Breast epithelium (tissue), 4 donors: Measurements from ENCODE around the gene IFIT1B. TPM values are rescaled to one million over a fixed set of nuclear protein-coding genes. Genes with fewer than 3 reads are reported as not detected.

Experiments used
- DNase-seq, 2 donors: peaks; one replicate each; pipeline ENCODE4 v3.0.0-alpha.2; 2019; ENCODE audit warnings: low spot score in 2 of 2
- H3K27ac ChIP-seq, 2 donors: fragments of 200-600 bp; sonication (generic) in 1 of 2; one replicate each; pipeline ENCODE4 v1.5.1; 2016 to 2019; ENCODE audit warnings: mild to moderate bottlenecking in 1 of 2
- H3K27me3 ChIP-seq, 2 donors: fragments of 200-600 bp; sonication (generic) in 1 of 2; one replicate each; pipeline versions ENCODE4 v1.5.1 to v1.6.0; 2017 to 2019; ENCODE audit warnings: control low read depth in 1 of 2, mild to moderate bottlenecking in 1 of 2
- H3K36me3 ChIP-seq: fragments of 200-600 bp; one replicate; pipeline ENCODE4 v1.5.1; 2019
- H3K4me1 ChIP-seq, 2 donors: fragments of 200-600 bp; sonication (generic); one replicate each; pipeline ENCODE4 v1.5.1; 2016 to 2019; ENCODE audit warnings: control low read depth in 1 of 2
- H3K4me3 ChIP-seq, 3 donors: fragments of 200-600 bp; sonication (generic); 1 replicate in 2 of 3; 2 replicates in 1 of 3; pipeline ENCODE4 v1.5.1; 2016 to 2019; ENCODE audit warnings: mild to moderate bottlenecking in 3 of 3, moderate library complexity in 2 of 3
- H3K9me3 ChIP-seq, 2 donors: fragments of 200-600 bp; sonication (generic) in 1 of 2; one replicate each; pipeline ENCODE4 v1.5.1; 2016 to 2019; ENCODE audit warnings: control low read depth in 1 of 2
- POLR2A ChIP-seq: fragments of 450-650 bp; IDR thresholded peaks from one replicate; pipeline ENCODE4 v1.6.1; 2016; ENCODE audit warnings: antibody characterized with exemption, mild to moderate bottlenecking, moderate library complexity
- POLR2AphosphoS5 ChIP-seq, 3 donors: sonication (generic); formaldehyde crosslinking; IDR thresholded peaks; one replicate each; pipeline ENCODE4 v1.6.1; 2017; ENCODE audit warnings: antibody characterized with exemption in 3 of 3
- intact Hi-C: fragments of 100-400 bp; cut with DNase I; formaldehyde crosslinking; loops from one replicate; pipeline ENCODE4 v1.15.1; 2023; ENCODE audit warnings: low total_unique reads
- total RNA-seq, 3 donors: library from RNA; depleted of rRNA; stranded (reverse); fragments of >200 nt; gene quantifications; one replicate each; pipeline ENCODE4 v1.1.0, GENCODE V29; 2016
- TF ChIP-seq, protein P1 (sequence below), 3 donors: fragments of 450-650 bp; IDR thresholded peaks; one replicate each; pipeline ENCODE4 v1.5.1; 2016 to 2017; ENCODE audit warnings: antibody characterized with exemption in 3 of 3, mild to moderate bottlenecking in 3 of 3, moderate library complexity in 3 of 3

Gene IFIT1B
- total RNA-seq, 3 donors from 2014 or later, result not detected

DNA sequence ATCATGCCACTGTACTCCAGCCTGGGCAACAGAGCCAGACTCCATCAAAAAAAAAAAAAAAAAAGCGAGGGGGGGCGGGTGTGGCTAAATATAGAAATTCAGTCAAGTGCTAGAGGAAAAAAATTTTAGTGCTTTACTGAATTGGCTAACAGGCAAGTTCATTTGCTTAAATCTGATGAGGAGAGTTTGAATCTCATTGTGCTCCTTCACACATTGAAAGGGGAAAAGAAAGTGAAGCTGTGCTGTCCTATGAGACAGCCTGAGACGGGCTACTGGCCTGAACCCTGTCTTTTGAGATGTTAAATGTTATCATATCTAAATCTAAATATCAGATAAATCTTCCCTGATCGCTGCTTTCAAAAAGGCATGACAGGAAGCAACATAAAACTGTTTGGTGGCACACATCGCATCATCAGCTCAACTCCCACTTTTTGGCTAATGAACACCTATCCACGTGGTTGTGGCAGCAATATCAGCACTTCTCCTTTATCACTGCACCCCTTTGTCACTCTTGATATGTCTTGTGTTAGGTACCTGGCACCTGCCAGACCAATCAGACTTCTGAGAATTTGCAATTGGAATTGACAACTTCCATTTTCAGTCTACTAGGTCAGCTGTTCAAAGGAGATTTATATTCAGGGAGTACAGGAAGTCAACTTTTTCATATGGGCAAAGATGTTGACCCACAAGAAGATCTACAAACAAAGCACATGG is 14.0 kb upstream of the IFIT1B start:
- H3K36me3 ChIP-seq, result no peaks in the 10 kb centered on the region
- no peaks in the 10 kb centered on the region for H3K9me3 ChIP-seq
- no peak for TF ChIP-seq POLR2A
- TF ChIP-seq, protein P1, sequence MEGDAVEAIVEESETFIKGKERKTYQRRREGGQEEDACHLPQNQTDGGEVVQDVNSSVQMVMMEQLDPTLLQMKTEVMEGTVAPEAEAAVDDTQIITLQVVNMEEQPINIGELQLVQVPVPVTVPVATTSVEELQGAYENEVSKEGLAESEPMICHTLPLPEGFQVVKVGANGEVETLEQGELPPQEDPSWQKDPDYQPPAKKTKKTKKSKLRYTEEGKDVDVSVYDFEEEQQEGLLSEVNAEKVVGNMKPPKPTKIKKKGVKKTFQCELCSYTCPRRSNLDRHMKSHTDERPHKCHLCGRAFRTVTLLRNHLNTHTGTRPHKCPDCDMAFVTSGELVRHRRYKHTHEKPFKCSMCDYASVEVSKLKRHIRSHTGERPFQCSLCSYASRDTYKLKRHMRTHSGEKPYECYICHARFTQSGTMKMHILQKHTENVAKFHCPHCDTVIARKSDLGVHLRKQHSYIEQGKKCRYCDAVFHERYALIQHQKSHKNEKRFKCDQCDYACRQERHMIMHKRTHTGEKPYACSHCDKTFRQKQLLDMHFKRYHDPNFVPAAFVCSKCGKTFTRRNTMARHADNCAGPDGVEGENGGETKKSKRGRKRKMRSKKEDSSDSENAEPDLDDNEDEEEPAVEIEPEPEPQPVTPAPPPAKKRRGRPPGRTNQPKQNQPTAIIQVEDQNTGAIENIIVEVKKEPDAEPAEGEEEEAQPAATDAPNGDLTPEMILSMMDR (IDR thresholded peaks at IDR 0.05), result no peak
- TF ChIP-seq POLR2AphosphoS5 (IDR thresholded peaks at IDR 0.05), result no peak
- intact Hi-C loops, result no loop called here
- no peak overlapping the region for H3K27ac ChIP-seq
- no peak for DNase-seq
- H3K27me3 ChIP-seq, result no peaks in the 10 kb centered on the region
- H3K4me1 ChIP-seq, result no peaks in the 10 kb centered on the region
- H3K4me3 ChIP-seq, result no peak overlapping the region

GRCh38 chr10:89364531-89364930 is 13.3 kb upstream of the IFIT1B start:
- H3K4me1 ChIP-seq, result no peaks in the 10 kb centered on the region
- H3K27me3 ChIP-seq, result no peaks in the 10 kb centered on the region
- H3K27ac ChIP-seq, result no peak overlapping the region
- no peak for DNase-seq
- H3K4me3 ChIP-seq, result no peak overlapping the region
- H3K36me3 ChIP-seq, result no peaks in the 10 kb centered on the region
- intact Hi-C loops, result no loop called here
- no peaks in the 10 kb centered on the region for H3K9me3 ChIP-seq
- TF ChIP-seq, protein P1 (IDR thresholded peaks at IDR 0.05), result no peak
- no peak for TF ChIP-seq POLR2A
- no peak for TF ChIP-seq POLR2AphosphoS5 (IDR thresholded peaks at IDR 0.05)

GRCh38 chr10:89367529-89367928 is 10.3 kb upstream of the IFIT1B start:
- Histone ChIP-seq H3K27me3 (no peaks in the 10 kb centered on the region), H3K36me3 (no peaks in the 10 kb centered on the region), H3K4me1 (no peaks in the 10 kb centered on the region), H3K27ac (no peak overlapping the region), H3K9me3 (no peaks in the 10 kb centered on the region), H3K4me3 (no peak overlapping the region)
- TF ChIP-seq POLR2A (no peak), POLR2AphosphoS5 (IDR thresholded peaks at IDR 0.05) (no peak)
- TF ChIP-seq, protein P1 (IDR thresholded peaks at IDR 0.05), result no peak
- no peak for DNase-seq
- intact Hi-C loops, result no loop called here

GRCh38 chr10:89368129-89368528 is 9.7 kb upstream of the IFIT1B start:
- Histone ChIP-seq H3K4me1 (no peaks in the 10 kb centered on the region), H3K9me3 (no peaks in the 10 kb centered on the region), H3K27me3 (no peaks in the 10 kb centered on the region), H3K4me3 (no peak overlapping the region), H3K27ac (no peak overlapping the region), H3K36me3 (no peaks in the 10 kb centered on the region)
- intact Hi-C loops, result no loop called here
- DNase-seq, result no peak
- no peak for TF ChIP-seq POLR2AphosphoS5 (IDR thresholded peaks at IDR 0.05)
- TF ChIP-seq, protein P1 (IDR thresholded peaks at IDR 0.05), result no peak

DNA sequence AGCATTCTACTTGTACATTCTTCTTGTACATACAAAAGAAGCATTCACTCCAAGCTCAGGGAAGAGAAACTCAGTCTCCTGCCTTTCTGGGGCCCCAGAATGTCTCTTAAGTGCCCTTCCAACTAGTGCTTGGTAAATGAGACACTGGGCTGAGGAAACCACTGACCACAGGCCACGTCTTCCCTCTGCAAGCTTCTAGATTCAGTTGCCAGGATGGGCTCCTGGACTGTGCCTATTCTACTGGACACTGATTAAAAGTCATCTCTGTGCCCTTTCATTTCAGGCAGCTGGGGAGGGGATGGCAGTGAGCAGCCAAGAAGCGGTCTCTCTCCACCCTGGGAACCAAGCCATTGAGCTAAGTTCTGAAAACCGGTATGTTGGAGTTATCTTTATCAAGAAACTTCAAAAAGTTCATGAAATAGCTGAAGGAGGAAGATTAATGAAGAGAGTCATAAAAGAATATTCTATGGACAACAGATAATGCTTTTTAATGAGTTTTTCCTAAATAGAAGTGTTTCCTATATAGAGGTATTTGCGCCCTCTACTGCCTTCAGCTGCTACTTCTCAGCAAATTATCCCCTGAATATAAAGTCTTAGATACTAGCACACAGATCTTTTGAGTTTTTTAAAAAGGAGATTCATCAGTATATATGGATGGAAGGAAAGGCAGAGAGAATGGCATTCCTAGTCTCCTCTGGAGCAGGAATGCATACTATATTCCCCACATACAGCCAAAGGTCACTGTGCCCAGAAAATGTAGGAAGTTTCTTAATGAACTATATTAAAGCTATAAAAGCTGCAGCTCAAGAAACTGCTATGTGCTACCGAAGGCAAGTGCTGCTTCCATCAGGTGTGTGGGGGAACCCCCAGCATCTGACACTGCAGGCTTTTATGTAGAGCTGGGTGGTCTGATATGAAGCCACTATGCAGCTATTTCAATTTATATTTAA is 8.4 kb upstream of the IFIT1B start:
- intact Hi-C loops, result no loop called here
- no peaks in the 10 kb centered on the region for H3K9me3 ChIP-seq
- DNase-seq, result no peak
- no peak overlapping the region for H3K27ac ChIP-seq
- no peaks in the 10 kb centered on the region for H3K27me3 ChIP-seq
- H3K36me3 ChIP-seq, result no peaks in the 10 kb centered on the region
- H3K4me1 ChIP-seq, result peaks cover 0 to under 1% of the 10 kb centered on the region in 2 donors
- no peak for TF ChIP-seq POLR2A
- TF ChIP-seq, protein P1 (IDR thresholded peaks at IDR 0.05), result no peak
- TF ChIP-seq POLR2AphosphoS5 (IDR thresholded peaks at IDR 0.05), result no peak
- H3K4me3 ChIP-seq, result no peak overlapping the region
